SK-N-MC (cell line): ENCODE data around the gene ALG12.

Experiments
- DNase-seq: peaks from one replicate; pipeline ENCODE4 v3.0.0-alpha.2; 2011; ENCODE audit warnings: low read depth, low spot score
- H3K27ac ChIP-seq: fragments of 200-600 bp; sonication (generic); 2 replicates; pipeline ENCODE4 v1.5.1; 2016; ENCODE audit warnings: mixed run types
- H3K36me3 ChIP-seq: fragments of 200-600 bp; sonication (generic); 2 replicates; pipeline ENCODE4 v1.6.1; 2017; ENCODE audit warnings: antibody characterized with exemption, low read length, mixed read lengths; ENCODE audit not compliant: insufficient read depth
- H3K4me3 ChIP-seq: fragments of 200-600 bp; sonication (generic); 2 replicates; pipeline ENCODE4 v1.5.1; 2016
- H3K9ac ChIP-seq: fragments of 200-600 bp; sonication (generic); 2 replicates; pipeline ENCODE4 v1.8.0; 2017; ENCODE audit warnings: mixed run types, mixed read lengths; ENCODE audit not compliant: insufficient read length
- H3K9me3 ChIP-seq: fragments of 200-600 bp; sonication (generic); 2 replicates; pipeline ENCODE4 v1.6.1; 2017; ENCODE audit warnings: low read depth, mild to moderate bottlenecking, antibody characterized with exemption, low read length, moderate library complexity, mixed read lengths
- EZH2 ChIP-seq: fragments of 200-600 bp; sonication (generic); IDR thresholded peaks from one replicate; pipeline ENCODE4 v1.6.1; 2017; ENCODE audit warnings: antibody characterized with exemption
- FOXP2 ChIP-seq: optimal IDR thresholded peaks from 2 replicates; pipeline ENCODE3; 2011; ENCODE audit warnings: mild to moderate bottlenecking, moderate library complexity; ENCODE audit not compliant: insufficient read depth; ENCODE audit errors: extremely low read length, control extremely low read depth
- POLR2AphosphoS5 ChIP-seq: IDR thresholded peaks from 2 replicates; pipeline ENCODE4 v1.6.1; 2012; ENCODE audit warnings: mild to moderate bottlenecking, low read depth, low read length, borderline replicate concordance

The ALG12 gene

GRCh38 chr22:49929211-49929979, 11.2 kb upstream of the ALG12 start:
- no peak for DNase-seq
- peak overlapping the region; percentile 33; the same call in 1 of the 2 replicates for H3K4me3 ChIP-seq
- no peak overlapping the region for H3K27ac ChIP-seq
- TF ChIP-seq POLR2AphosphoS5 (no peak), EZH2 (no peak), FOXP2 (no peak)
- H3K36me3 ChIP-seq = no peaks in the 10 kb centered on the region
- no peaks in the 10 kb centered on the region for H3K9me3 ChIP-seq
- no peak overlapping the region for H3K9ac ChIP-seq

GRCh38 chr22:49928555-49929210, 10.4 kb upstream of the ALG12 start:
- no peaks in the 10 kb centered on the region for H3K36me3 ChIP-seq
- DNase-seq = no peak
- H3K9ac ChIP-seq = no peak overlapping the region
- H3K4me3 ChIP-seq = no peak overlapping the region
- no peak overlapping the region for H3K27ac ChIP-seq
- TF ChIP-seq POLR2AphosphoS5 = no peak
- no peak for TF ChIP-seq EZH2
- no peak for TF ChIP-seq FOXP2
- no peaks in the 10 kb centered on the region for H3K9me3 ChIP-seq

GRCh38 chr22:49928185-49928495, 9.9 kb upstream of the ALG12 start:
- no peak for DNase-seq
- Histone ChIP-seq H3K9ac (no peak overlapping the region), H3K9me3 (no peaks in the 10 kb centered on the region), H3K36me3 (no peaks in the 10 kb centered on the region), H3K4me3 (no peak overlapping the region), H3K27ac (no peak overlapping the region)
- TF ChIP-seq EZH2 (no peak), FOXP2 (no peak)

- no peak for DNase-seq
- H3K9ac ChIP-seq = no peak overlapping the region
- no peaks in the 10 kb centered on the region for H3K9me3 ChIP-seq
- TF ChIP-seq EZH2 (no peak), FOXP2 (no peak), POLR2AphosphoS5 (no peak)
- H3K36me3 ChIP-seq = no peaks in the 10 kb centered on the region
- no peak overlapping the region for H3K27ac ChIP-seq
- H3K4me3 ChIP-seq = no peak overlapping the region
Measured at GRCh38 chr22:49927483-49928184, 9.4 kb upstream of the ALG12 start.

GRCh38 chr22:49926916-49927315, 8.7 kb upstream of the ALG12 start:
- Histone ChIP-seq H3K36me3 (no peaks in the 10 kb centered on the region), H3K9ac (no peak overlapping the region), H3K27ac (no peak overlapping the region), H3K9me3 (no peaks in the 10 kb centered on the region), H3K4me3 (no peak overlapping the region)
- TF ChIP-seq EZH2 (no peak), POLR2AphosphoS5 (no peak), FOXP2 (no peak)
- DNase-seq = no peak

- DNase-seq = no peak
- no peak overlapping the region for H3K4me3 ChIP-seq
- no peak overlapping the region for H3K9ac ChIP-seq
- peak overlapping the region; percentile 61 for H3K27ac ChIP-seq
- no peaks in the 10 kb centered on the region for H3K9me3 ChIP-seq
- TF ChIP-seq POLR2AphosphoS5 = no peak
- TF ChIP-seq EZH2 = no peak
- no peak for TF ChIP-seq FOXP2
- H3K36me3 ChIP-seq = no peaks in the 10 kb centered on the region
Measured at GRCh38 chr22:49925525-49926128, 7.4 kb upstream of the ALG12 start.

- Histone ChIP-seq H3K9me3 (no peaks in the 10 kb centered on the region), H3K4me3 (peak overlapping the region; percentile 68), H3K36me3 (no peaks in the 10 kb centered on the region; the same call in 1 of the 2 replicates), H3K27ac (peak overlapping the region; percentile 92), H3K9ac (peak overlapping the region; percentile 72)
- TF ChIP-seq POLR2AphosphoS5 = no peak
- TF ChIP-seq EZH2 = no peak
- TF ChIP-seq FOXP2 = no peak
- DNase-seq = no peak
Measured at GRCh38 chr22:49924113-49924833, 6.0 kb upstream of the ALG12 start.

- H3K9me3 ChIP-seq = no peaks in the 10 kb centered on the region
- H3K36me3 ChIP-seq = no peaks in the 10 kb centered on the region; the same call in 1 of the 2 replicates
- peak overlapping the region; percentile 68 for H3K4me3 ChIP-seq
- peak; percentile 39 for DNase-seq
- H3K9ac ChIP-seq = peak overlapping the region; percentile 72
- TF ChIP-seq EZH2 (no peak), FOXP2 (peak; percentile 38), POLR2AphosphoS5 (peak; percentile 59; the same call in 1 of the 2 replicates)
- peak overlapping the region; percentile 92 for H3K27ac ChIP-seq
Measured at GRCh38 chr22:49923445-49923844, 5.2 kb upstream of the ALG12 start.
